ENCODE results near the gene SLC48A1.

SLC48A1 gene

DNA sequence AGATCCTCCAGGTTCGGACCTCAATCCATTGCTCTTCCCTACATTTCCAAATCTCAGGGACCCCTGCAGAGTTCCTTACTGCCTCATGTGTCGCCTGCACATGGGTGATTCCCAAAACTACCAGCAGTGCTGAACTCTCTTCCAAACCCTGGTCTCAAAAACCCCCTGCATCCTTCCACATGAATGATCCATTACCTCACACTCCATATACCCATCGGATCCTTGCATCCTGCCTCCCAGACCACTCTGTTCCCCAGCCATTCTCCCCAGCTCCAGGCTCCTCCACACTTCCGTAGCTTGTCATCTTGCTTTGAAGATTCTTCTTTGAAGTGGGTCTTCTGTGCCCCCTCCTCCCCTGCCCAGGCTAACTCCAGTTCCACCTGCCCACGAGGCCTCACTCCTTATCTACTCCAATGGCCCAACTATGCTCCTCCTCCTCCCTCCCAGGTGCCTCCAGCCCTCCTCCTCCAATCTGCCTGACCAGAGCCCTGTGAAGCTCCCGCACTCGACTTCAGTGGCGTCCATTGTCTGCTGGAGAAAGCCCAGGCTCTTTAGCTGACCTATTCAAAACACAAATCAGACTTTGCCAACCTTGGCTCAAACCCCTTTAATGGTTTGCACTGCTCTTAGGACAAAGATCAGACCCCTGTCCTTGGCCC lies 28.1 kb upstream of the SLC48A1 start:
- no peak for DNase-seq

DNA sequence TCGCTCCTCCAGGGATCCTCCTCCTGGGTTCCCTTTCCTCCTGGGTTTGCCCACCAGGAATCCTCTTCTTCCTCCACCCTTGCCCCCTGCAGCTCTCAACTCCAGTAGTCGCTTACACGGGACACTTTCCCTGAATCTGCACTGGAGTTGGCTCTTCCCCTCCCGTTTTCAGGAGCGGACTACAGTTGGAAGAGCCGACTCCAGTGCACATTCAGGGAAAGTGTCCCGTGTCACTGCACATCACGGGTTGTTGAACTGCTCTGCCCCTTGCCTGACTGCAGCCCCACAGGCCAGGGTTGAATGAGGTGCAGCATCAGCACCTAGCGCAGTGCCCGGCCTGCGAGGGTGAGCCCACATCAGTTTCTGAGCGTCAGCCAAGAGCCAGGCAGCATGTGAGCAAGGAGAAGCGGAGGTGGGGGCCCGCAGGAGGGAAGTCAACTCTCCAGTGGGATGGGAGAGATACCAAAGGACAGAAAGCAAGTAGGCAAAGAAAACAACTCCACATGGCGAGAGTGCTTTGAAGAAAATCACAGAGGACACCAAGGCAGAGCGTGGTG lies 27.5 kb upstream of the SLC48A1 start:
- DNase-seq = no peak

DNA sequence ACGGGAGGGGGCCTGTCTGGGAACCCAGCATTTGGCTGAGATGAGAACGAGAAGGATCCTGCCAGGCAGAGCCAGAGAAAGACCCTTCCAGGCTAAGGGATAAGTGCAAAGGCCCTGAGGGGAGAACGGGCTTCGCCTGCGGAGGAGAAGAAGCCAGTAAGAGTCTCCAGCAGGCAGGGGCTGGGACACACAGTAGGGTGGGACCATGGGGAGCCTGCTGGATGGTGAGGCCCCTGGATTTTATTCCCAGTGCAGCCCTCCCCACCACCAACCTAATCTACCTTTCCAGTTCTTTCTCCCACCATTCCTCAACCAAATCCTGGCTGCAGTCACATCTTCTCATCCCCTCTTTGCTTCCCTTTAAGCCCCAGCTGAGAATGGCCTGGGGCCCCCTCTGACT lies 27.0 kb upstream of the SLC48A1 start:
- DNase-seq = no peak

DNA sequence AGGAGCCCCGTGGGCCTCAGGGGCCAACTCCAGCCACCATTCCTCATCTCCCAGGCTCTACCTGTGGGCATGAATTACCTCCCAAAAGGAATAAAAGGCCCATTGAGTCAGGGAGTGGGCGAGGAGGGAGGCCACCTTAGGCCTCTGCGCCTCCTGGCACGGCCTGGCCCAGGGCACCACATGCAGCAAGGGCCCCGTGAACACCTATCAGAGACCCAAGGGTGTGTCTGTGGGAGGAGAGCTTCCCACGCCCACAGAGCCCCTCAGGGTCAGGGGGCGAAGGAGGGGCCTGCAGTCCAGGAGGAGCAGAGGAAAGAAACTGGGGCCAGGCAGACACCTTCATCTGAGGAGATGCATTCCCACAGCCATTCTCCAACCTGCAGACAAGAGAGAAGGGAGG lies 26.5 kb upstream of the SLC48A1 start:
- no peak for DNase-seq

DNA sequence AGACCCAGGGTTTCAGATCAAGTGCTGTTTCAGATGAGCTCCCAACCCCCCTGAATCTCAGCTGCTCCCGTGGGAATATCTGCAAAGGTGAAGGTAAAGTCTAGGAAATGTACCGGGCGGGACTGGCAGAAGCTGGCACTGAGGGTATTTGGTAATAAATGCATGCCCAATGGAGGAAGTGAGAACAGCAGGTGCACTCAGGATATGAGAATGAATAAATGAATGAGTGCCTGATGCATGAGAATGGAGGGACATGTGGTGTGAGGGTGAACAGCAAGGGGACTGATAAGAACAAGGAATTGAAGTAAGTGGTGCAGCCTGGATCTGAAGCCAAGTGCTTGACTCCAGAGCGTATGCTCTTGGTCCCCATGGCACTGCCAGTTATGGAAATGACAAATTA lies 25.9 kb upstream of the SLC48A1 start:
- DNase-seq = no peak

DNA sequence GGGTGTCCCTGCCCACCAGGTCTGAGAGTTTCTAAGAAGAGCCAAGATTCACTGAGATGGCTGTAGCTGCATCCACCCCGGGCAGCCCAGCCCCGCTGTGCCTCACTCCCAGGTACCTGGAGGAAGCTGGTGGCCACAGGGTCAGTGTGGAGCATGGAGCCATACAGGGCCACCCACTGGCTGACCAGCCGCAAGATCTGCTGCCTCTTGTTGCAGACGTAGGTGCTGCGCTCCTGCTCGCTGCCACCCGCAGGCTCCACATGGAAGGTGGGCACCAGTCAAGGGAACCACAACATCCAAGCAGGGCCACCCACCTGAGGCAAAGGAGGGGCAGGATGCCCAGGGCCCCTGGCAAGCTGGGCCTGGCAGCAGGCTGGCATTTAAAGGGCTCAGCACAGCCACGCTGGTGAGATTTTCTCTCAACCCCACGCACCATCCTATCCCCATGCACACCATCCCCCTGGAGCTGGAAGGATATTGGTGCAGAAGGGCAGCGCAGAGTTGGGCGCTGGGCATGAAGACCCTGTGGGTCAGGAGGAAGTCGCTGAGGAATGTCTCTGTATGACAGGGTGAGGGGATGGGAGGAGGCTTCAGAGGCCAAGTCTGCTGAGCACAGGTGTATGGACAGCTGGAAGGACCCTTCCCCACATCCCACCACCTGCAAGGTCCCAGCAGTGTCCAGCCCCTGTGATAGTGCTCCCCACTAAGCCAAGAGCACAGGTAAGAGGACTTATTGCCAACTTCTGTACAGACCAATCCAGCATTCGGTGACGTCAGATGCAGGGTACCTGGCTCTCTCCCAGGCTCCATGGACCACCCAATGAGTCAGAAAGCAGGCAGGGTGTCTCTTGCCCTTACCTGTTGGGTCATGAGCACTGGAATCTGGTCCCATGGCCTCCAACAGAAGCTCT lies 25.2 kb upstream of the SLC48A1 start:
- no peak for DNase-seq

DNA sequence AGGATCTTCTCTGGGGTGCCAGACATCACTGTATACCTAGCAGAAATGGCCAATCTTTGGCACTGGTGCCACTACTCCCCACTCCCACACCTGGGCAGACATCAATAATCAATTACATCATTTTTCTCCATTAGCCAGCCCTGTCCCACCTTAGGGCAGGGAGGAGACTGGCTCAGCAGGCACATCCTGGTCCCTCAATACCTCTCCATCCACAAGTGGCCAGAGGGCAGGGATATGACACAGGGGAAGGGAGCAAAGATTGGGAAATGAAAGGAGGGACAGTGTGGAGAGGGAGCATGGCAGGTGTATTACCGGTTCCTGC lies 24.6 kb upstream of the SLC48A1 start:
- no peak for DNase-seq

DNA sequence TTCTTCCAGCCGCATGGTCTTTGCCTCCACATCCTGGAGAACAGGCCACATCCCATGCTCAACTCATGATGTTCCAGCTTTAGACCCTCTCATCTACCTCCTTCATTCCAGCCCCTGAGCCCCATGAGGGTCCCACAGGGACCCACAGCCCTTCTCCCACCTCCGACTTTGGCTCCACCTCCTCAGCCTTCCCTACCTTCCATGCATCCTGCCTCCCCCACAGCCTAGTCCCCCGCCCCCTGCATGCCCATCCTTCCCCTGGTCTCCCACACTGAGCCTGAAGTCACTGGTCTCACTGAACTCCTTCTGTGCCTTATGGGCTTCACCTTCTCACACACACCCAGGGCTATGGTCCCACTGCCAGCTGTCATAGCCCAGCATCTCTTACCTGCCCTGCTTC lies 24.1 kb upstream of the SLC48A1 start:
- DNase-seq = no peak

DNA sequence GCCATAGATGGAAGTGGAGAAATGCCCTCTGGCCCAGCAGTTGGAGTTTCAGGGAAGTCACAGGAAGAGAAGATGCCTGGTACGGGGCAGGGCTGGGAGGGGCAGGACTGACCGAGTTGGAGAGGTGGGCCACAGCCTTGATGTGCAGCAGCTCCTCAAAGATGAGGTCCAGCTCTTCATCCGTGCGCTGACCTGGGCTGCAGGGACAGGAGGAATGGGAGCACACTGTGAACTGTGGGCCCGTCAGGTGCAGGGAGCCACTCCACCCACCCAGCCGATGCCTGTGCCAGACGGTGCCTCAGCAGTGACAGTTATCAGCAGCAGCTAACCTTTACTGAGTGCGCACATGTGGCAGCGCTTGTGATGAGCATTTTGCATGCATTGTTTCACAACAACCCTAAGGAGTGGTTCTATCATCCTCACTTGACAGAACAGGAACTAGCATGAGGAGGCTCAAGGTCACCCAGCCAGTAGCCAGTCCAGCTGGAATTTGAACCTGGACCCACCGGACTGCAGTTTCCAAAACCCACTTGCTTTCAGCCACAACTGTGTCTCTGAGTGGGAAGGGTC lies 22.7 kb upstream of the SLC48A1 start:
- no peak for DNase-seq

DNA sequence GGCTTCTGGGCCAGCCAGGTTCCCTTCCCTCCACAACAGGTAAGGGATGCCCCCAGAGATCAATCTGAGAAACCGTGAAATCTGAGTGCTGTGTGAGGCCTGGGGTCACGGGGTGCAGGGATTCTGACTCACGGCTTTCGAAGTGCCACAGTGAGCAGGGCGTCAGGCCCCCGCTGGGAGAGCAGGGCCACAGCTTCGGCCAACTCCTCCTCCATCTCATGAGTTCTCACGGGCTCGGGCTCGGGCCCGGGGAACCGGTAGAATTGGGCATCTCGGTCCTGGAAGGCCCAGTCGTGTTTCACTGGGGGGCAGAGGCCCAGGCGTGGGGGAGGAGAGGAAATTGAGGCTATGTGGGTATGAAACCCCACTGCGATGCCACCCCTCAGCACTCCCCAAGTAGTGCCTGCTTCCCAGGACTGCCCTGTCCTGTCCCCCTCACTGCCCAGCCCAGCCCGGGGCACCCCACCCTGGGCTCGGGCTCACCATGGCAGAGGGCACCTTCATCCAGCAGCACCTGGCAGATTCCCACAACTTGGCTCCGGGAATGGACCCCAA lies 22.0 kb upstream of the SLC48A1 start:
- no peak for DNase-seq

DNA sequence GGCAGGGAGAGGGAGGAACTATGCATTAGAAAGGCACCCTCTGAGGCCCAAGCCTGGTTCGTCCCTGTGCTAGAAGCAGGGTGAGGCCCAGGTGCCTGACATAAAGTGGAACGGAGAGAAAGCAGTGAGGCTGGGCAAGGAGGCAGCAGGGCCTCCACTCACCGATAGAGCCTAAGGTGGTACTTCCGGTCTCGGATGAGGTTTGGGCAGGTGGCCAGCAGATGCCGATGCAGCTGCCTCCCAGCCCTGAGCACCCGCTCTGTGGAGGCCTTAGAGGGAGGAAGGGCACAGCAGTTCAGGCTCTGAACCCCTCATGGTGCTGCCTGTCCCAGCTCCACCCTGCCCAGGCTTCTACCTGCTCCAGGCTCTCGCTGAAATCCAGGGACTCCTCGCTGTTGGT lies 21.5 kb upstream of the SLC48A1 start:
- no peak for DNase-seq

DNA sequence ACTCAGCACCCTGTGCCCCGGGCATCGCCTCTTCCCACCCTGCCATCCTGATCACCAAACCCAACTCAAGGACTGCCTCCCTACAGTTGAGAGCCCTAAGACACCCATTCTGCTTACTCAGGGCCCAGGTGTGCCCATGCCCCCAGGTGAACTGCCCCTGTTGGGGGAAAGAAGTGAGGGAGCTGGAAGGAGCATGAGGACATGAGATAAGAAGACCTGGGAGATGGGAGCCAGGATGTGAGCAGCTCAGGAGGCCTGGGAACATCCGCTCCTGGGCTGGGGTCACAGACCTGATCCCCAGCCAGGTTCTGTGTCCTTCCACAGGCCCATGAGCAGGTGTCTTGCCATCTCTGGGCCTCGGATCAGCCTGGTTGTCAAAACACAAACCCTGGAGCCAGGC lies 20.9 kb upstream of the SLC48A1 start:
- no peak for DNase-seq

DNA sequence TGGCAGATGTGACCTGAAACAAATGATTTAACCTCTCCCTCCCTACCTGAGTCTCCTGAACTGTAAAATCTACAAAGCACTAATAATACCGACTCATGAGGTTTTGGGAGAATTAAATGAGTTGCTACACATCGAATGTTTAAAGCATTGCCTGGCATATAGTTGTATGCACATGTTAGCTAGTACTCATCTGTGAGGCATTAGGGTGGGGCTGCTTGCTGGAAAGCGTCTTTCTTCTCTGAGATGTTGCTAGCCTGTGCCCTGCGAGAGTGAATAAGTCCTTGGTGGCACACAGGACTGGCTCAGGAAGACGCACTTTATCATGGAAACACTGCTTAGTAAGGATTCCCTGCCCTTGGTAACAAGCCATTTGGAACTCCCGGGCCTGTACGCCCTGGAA lies 20.5 kb upstream of the SLC48A1 start:
- no peak for DNase-seq

DNA sequence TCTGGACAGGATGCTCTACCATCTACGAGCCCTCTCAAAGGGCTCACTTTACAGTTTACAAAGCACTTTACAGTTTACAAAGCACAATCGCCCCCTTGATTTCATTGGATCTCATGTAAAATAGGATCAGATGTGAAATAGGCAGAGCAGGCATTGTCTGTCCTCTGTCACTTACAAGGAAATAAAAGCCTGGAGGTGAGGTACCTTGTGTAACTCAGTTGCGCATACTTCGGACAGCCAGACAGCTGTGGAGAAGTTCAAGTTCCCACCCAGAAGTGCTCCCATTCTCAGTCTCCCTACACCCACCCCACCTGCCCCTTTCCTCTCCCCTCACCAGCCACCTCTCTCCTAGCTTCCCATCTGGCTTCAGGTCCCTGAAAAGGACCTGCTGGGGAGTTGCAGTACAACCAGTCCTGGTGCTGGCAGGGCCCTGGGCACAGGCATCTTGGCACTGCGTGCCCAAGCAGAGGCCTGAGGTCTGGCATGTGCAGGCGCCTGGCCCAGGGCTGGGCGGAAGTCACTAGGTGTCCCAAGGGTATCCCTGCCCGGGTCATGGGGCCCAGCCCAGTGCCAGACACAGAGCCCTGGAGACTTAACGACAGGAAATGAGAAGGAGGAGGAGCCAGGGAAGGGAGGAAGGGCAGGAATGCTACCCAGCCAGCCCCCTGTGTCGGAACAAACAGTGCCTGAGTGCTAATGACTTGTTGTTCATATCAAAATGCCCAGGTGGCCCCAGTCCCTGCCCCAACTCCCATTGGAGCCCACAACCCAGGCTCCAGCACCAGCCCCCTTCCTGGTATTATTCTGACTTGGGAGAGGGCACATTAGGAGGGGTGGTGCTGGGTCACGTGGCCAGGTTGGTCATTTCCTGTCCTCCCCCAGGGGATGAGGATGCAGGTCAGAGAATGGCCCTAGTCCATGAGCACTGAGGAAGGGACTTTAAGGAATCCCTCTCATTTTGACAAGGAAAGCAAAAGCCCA lies 19.7 kb upstream of the SLC48A1 start:
- DNase-seq = no peak

DNA sequence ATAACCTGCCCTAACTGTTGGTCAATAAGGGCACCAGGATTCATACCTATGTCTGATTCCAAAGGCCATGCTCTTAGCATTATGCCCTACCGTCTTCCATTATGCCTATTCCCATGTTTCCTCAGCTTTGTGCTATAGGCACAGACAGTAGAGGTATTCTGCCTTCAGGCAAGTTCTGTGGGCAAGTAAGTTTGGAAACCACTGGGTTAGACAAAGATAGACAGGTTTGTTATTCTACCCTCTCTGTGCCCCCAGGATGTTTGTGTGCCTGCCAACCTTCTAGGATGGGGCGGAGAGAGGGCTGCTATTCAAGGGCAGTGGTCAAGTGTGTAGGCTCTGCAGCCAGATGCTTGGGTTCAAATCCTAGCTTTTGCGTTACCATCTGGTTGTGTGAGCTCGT lies 18.9 kb upstream of the SLC48A1 start:
- no peak for DNase-seq

DNA sequence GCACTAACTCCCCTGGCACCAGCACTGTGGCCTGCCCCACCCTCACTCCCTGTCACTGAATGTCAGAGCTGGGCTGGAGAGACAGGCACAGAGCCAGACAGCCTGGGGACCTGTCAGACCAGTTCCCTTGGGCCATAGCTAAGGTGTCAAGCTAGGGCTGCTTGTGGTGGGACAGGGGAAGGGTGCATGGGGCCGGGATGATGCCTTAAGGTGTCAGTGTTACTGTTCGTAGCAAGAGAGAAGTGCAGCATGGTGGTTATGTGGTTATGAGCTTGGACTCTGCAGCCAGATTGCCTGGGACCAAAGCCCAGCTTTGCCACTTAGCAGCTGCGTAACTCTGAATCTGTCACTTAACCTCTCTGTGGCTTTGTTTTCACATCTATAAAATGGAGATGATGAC lies 18.2 kb upstream of the SLC48A1 start:
- no peak for DNase-seq

DNA sequence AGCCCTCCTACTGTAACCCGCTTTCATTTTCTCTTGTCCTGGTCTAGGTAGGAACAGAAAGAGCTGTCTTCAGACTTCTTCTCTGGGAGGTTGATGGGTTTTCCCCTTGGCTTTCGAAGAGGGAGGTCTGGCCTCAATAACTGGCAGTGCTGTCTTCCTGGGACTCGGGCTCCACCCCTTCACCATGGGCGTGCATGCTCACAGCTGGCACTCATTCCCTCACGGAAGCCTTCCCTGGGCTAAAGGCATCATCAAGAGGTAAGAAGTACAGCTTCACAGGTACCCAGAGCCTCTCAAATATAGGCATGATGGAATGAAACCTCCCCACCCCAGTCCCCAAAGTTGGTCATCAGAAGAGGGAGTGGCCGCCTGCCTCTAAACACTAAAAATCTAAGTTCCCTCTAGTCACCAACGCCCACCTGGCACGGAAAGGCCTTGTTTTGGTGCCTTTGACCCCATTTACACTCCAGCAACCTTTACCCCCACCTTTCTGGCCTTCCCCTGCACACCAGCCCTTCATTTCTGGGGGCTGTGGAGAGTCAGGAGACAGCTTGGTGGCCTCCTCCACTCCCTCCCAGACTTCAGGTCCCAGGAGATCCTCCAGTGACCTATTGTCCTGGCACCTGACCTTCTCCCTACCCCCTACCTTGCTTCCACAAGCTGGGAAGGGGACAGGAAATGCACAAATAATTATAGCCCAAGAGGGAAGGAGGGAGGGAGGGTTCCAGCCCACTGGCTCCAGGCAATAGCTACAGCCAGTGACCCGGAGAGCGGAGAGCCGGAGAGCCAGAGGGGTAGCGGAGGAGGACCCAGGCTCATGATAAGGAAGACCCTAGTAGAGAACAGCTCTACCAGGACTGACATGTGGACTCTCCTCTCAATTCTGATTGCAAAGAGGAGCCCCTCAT lies 17.1 kb upstream of the SLC48A1 start:
- DNase-seq = no peak

DNA sequence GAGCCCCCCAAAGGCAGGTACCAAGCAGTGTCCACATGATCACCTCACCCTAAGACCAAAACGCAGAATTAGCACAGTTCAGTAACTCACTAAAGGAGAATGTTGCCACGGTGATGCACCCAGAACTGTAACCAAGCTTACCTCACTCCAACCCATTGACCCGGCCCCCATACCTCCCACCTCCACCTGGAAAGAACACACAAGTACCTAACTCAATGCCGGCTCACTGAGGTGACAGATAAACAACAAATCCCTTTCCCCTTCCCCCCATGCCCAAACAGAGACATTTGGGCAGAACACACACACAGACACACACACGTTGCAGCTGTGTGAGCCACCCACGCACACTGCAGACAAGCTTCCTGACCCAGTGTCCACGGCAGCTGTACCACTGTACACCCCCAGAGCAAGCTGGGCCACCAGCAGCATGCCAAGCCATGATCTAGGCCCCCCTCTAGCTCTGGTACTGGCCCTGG lies 15.6 kb upstream of the SLC48A1 start:
- no peak for DNase-seq

DNA sequence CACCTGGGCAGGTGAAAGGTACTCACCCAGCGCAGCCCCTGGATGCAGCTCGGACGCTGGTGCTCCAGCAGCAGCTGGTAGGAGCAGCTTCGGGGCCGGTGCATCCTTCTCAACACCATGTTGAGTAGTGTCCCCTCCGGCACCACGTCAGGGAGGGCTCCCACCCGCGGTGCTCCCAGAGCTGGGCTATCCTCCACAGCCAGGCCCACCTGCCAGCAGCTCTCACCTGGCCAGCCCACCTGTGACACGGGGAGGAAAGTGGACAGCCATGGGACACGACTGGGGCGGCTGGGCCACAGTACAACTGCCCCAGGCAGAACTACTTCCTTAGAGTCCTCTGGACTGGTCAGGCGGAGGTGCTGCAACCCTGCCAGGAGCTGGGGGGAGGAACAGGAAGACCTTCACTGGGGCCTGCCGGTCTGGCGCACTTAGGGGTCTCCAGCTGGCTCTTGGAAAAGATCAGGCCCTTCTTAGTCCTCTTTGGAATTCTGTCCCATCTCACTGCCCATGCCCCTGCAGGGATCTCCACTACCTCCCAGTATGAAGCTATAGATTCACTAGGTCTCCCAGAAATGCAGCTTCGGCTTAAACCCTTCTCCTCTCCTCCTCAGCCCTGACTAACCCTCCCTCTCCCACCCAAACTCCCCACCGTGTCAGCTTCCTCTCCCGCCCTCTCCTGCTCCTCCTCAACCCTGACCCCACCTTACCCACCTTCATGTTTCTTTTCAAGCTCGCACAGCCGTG lies 15.0 kb upstream of the SLC48A1 start:
- no peak for DNase-seq

DNA sequence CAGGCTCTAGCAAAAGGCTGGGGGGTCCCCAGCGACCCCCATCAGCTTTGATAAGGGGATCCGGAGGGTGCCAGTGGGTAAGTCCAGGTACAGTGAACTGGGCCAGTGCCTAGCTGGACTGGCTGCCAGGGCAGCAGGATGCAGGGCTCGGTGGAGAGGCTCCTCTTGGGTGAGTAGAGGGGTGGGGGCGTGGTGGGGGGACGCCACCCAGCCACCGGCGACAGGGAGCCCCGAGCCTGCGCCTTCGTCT lies 14.5 kb upstream of the SLC48A1 start:
- DNase-seq = no peak
